ENCODE measurements around the gene CDH13.

DNA sequence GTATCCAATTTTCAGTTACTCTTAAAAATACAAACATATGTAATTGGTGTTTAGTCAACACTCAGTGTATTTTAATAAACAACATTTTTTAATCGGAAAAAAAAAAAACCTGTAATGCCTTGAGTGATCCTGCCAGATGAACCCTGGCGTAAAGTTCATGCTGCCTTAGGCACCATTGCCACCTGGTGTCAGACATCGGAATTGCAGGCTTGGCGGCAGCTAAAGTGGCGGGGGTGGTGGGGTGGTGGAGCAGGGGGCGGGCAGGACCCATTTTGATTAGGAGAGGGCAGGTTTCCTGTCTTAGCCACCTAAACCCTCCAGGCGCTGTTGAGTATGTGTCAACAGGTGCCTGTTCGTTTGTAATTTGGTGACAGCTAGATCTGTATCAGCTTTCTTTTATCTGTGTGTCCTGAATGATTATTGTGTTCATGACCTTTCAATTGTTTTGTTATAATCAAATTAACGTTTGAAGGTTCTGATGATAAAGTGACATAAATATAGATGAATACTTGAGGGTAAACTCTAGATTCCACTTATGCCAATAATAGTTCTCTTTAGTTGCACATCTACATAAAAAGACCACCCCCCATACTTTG lies 588.7 kb downstream of the CDH13 start:
- TF ChIP-seq POLR2A (IDR thresholded peaks at IDR 0.05) (no peak), EP300 (IDR thresholded peaks at IDR 0.05) (no peak)
- TF ChIP-seq, protein P1, sequence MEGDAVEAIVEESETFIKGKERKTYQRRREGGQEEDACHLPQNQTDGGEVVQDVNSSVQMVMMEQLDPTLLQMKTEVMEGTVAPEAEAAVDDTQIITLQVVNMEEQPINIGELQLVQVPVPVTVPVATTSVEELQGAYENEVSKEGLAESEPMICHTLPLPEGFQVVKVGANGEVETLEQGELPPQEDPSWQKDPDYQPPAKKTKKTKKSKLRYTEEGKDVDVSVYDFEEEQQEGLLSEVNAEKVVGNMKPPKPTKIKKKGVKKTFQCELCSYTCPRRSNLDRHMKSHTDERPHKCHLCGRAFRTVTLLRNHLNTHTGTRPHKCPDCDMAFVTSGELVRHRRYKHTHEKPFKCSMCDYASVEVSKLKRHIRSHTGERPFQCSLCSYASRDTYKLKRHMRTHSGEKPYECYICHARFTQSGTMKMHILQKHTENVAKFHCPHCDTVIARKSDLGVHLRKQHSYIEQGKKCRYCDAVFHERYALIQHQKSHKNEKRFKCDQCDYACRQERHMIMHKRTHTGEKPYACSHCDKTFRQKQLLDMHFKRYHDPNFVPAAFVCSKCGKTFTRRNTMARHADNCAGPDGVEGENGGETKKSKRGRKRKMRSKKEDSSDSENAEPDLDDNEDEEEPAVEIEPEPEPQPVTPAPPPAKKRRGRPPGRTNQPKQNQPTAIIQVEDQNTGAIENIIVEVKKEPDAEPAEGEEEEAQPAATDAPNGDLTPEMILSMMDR (IDR thresholded peaks at IDR 0.05), result no peak
